ENCODE measurements around the gene SENP8. TPM values are rescaled to one million over a fixed set of nuclear protein-coding genes. Genes with fewer than 3 reads are reported as not detected.
"Not testable (repeated sequence)": the region's sequence is repeated elsewhere in the genome, so short reads cannot be mapped to it uniquely, and the experiment has no call there.

Gene SENP8
- 1 to 10 TPM in 6 of 7 donors, under 1 TPM in 1; 0.93 to 3.0 (median 1.5) TPM for total RNA-seq
- polyA plus RNA-seq: 1 to 10 TPM in 1 of 3 donors, under 1 TPM in 2; 0.57 to 1.5 (median 0.89) TPM
- long read RNA-seq, donor 1, full-length matches to known transcripts: 2 of 2 reads
- long read RNA-seq, donor 1, partial matches to known transcripts: 0 of 2 reads
- long read RNA-seq, donor 1, other reads (novel, unspliced or antisense): 0 of 2 reads
- long read RNA-seq, donor 2, full-length matches to known transcripts: 1 of 1 reads
- long read RNA-seq, donor 2, partial matches to known transcripts: 0 of 1 reads
- long read RNA-seq, donor 2, other reads (novel, unspliced or antisense): 0 of 1 reads

GRCh38 chr15:72118017-72118978 lies at the start of gene SENP8, which contains the start of gene MYO9A:
Gene SENP8, plus strand, starts transcription at chr15:72118403. Its CDS starts 21,221 bp downstream, at chr15:72139624.
Gene MYO9A, minus strand, starts transcription at chr15:72118150. Its CDS starts 71,587 bp downstream, at chr15:72046563.
- WGBS, 5 donors: 0 to 1% (median 1%) methylated on average over 35 to 69 of the region's 69 CpGs
- Histone ChIP-seq H3K9me3 (no peaks in the 10 kb centered on the region), H3K4me1 (peaks cover 14 to 52% (median 23%) of the 10 kb centered on the region in 6 donors), H3K4me3 (peak within 1 kb of the TSS; percentile 69 to 97 (median 88)), H3K27me3 (replicated peaks in 1 of 7) (no peaks in the 10 kb centered on the region), H3K27ac (peak within 1 kb of the TSS; percentile 89 to 97 (median 93)), H3K36me3 (no peaks in the 10 kb centered on the region)
- intact Hi-C loops (cut with DNase I; ENCODE audit: low total_unique reads): no loop called here
- peak in 9 of 11 experiments; percentile 11 to 62 (median 34) for TF ChIP-seq CTCF (IDR thresholded peaks at IDR 0.05 in 8 of 11, conservative IDR thresholded peaks at IDR 0.05 in 3 of 11)
- TF ChIP-seq POLR2AphosphoS5 (IDR thresholded peaks at IDR 0.05): peak in 2 of 3 donors; percentile 80 to 82
- peak in 1 of 3 donors; percentile 31 for TF ChIP-seq POLR2A (IDR thresholded peaks at IDR 0.05)
- DNase-seq: peak; percentile 99

DNA sequence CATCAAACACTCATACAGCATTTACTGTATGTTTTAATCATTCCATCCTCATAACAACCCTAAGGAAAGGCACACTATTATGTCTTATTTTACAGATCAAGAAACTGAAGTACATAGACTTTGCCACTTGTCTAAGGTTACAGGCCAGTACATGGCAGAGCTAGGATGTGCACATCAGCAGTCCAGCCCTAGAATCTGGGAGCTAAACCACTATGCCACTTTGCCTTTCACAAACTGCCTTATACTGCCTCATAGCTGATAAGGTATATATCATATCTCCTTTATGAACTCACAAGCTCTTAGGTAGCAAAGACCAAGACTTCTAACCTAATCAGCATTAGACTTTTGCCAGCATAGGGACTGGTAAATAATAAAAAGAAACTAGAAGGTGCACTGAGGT lies 49.3 kb upstream of the SENP8 start:
- Histone ChIP-seq H3K4me1 (peaks cover 0 to 9% (median 0%) of the 10 kb centered on the region in 6 donors), H3K4me3 (no peak overlapping the region), H3K27me3 (replicated peaks in 1 of 7) (no peaks in the 10 kb centered on the region), H3K27ac (no peak overlapping the region), H3K9me3 (no peaks in the 10 kb centered on the region), H3K36me3 (no peaks in the 10 kb centered on the region)
- intact Hi-C loops (cut with DNase I; ENCODE audit: low total_unique reads): no loop called here
- no peak for DNase-seq
- TF ChIP-seq CTCF (IDR thresholded peaks at IDR 0.05 in 8 of 11, conservative IDR thresholded peaks at IDR 0.05 in 3 of 11): no peak
- TF ChIP-seq POLR2AphosphoS5 (IDR thresholded peaks at IDR 0.05): no peak
- TF ChIP-seq POLR2A (IDR thresholded peaks at IDR 0.05): no peak

DNA sequence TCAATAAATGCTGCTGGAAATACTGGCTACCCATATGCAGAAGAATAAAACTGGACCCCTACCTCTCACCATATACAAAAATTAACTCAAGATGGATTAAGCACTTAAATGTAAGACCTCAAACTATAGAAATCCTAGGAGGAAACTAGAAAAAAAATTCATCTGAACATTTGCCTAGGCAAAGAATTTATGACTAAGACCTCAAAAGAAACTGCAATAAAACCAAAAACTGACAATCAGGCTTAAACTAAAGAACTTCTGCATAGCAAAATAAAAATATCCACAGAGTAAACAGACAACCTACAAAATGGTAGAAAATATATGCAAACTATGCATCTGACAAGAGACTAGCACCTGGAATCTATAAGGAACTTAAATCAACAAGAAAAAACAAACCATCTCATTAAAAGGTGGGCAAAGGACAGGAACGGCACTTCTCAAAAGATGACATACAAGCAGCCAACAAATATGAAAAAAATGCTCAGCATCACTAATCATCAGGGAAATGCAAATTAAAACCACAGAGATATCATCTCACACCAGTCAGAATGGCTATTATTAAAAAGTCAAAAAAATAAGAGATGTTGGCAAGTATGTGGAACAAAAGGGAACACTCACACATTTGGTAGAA lies 47.3 kb upstream of the SENP8 start:
- TF ChIP-seq CTCF (IDR thresholded peaks at IDR 0.05 in 8 of 11, conservative IDR thresholded peaks at IDR 0.05 in 3 of 11): no peak
- no peak for TF ChIP-seq POLR2A (IDR thresholded peaks at IDR 0.05)
- TF ChIP-seq POLR2AphosphoS5 (IDR thresholded peaks at IDR 0.05): no peak
- H3K36me3 ChIP-seq: no peaks in the 10 kb centered on the region
- peaks cover 0 to 9% (median 0%) of the 10 kb centered on the region in 6 donors for H3K4me1 ChIP-seq
- H3K9me3 ChIP-seq: no peaks in the 10 kb centered on the region
- DNase-seq: no peak
- intact Hi-C loops (cut with DNase I; ENCODE audit: low total_unique reads): no loop called here
- WGBS, 5 donors: 59 to 91% (median 75%) methylated on average over 1 of the region's 1 CpG
- H3K27me3 ChIP-seq (replicated peaks in 1 of 7): no peaks in the 10 kb centered on the region
- H3K27ac ChIP-seq: no peak overlapping the region
- H3K4me3 ChIP-seq: no peak overlapping the region

DNA sequence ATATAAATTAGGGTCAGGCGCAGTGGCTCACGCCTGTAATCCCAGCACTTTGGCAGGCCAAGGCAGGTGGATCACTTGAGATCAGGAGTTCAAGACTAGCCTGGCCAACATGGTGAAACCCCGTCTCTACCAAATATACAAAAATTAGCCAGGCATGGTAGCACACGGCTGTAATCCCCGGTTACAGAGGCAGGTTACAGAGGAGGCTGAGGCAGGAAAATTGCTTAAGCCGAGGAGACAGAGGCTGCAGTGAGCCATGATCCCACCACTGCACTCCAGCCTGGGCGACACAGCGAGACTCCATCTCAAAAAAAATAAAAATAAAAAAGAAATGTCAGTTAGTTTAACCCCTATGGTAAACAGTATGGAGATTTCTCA lies 46.8 kb upstream of the SENP8 start:
- 78 to 87% (median 81%) methylated on average over 8 of the region's 8 CpGs for WGBS, 5 donors
- H3K27ac ChIP-seq; H3K9me3 ChIP-seq; H3K4me1 ChIP-seq; H3K4me3 ChIP-seq; intact Hi-C loops (cut with DNase I; ENCODE audit: low total_unique reads); H3K27me3 ChIP-seq (replicated peaks in 1 of 7); DNase-seq; H3K36me3 ChIP-seq: not testable (repeated sequence)
